CD14-positive monocyte (primary cell): ENCODE measurements around the gene SLC22A17. TPM values are rescaled to one million over a fixed set of nuclear protein-coding genes. Genes with fewer than 3 reads are reported as not detected.

Source experiments
- DNase-seq, 3 donors: peaks; one replicate each; pipeline ENCODE4 v3.0.0-alpha.2; 2011 to 2022
- H2AFZ ChIP-seq: 2 replicates; pipeline ENCODE4 v1.6.0; 2012; ENCODE audit warnings: mild to moderate bottlenecking, low read depth, low read length, inconsistent platforms; ENCODE audit not compliant: insufficient read depth, poor library complexity, severe bottlenecking
- H3K27ac ChIP-seq, 2 donors: 1 replicate in 1 of 2; 2 replicates in 1 of 2; pipeline ENCODE4 v1.5.1; 2012 to 2013; ENCODE audit warnings: low read length in 2 of 2, control low read depth in 1 of 2, inconsistent platforms in 1 of 2, low read depth in 1 of 2, mild to moderate bottlenecking in 1 of 2
- H3K27me3 ChIP-seq, 2 donors: one replicate each; pipeline versions ENCODE4 v1.6.0 to v1.6.1; 2011 to 2013; ENCODE audit warnings: low read length in 2 of 2; ENCODE audit not compliant: control insufficient read depth in 2 of 2, insufficient read depth in 2 of 2
- H3K36me3 ChIP-seq, 2 donors: replicated peaks in 1 of 2; 1 replicate in 1 of 2; 2 replicates in 1 of 2; pipeline versions ENCODE4 v1.5.1 to v1.6.1; 2012 to 2013; ENCODE audit warnings: low read length in 2 of 2, control low read depth in 1 of 2, inconsistent platforms in 1 of 2, mild to moderate bottlenecking in 1 of 2; ENCODE audit not compliant: insufficient read depth in 2 of 2, control insufficient read depth in 1 of 2
- H3K4me1 ChIP-seq, 2 donors: 1 replicate in 1 of 2; 2 replicates in 1 of 2; pipeline versions ENCODE4 v1.5.1 to v1.6.1; 2012 to 2013; ENCODE audit warnings: low read length in 2 of 2, control low read depth in 1 of 2, inconsistent platforms in 1 of 2, mild to moderate bottlenecking in 1 of 2, moderate library complexity in 1 of 2; ENCODE audit not compliant: insufficient read depth in 2 of 2, control insufficient read depth in 1 of 2
- H3K4me2 ChIP-seq: replicated peaks from 2 replicates; pipeline ENCODE3; 2012; ENCODE audit warnings: low read length, moderate library complexity, mild to moderate bottlenecking; ENCODE audit not compliant: poor library complexity, severe bottlenecking; ENCODE audit errors: extremely low read depth
- H3K4me3 ChIP-seq, 3 experiments: fragments of 200-600 bp in 1 of 3; sonication (generic) in 1 of 3; replicated peaks in 1 of 3; 1 replicate in 2 of 3; 2 replicates in 1 of 3; pipeline ENCODE4 v1.5.1; 2011 to 2013; ENCODE audit warnings: low read length in 3 of 3, mild to moderate bottlenecking in 3 of 3, control low read depth in 2 of 3, low read depth in 2 of 3, inconsistent platforms in 1 of 3, moderate library complexity in 1 of 3
- H3K79me2 ChIP-seq: 2 replicates; pipeline ENCODE4 v1.6.0; 2012; ENCODE audit warnings: mild to moderate bottlenecking, control low read depth, inconsistent platforms, low read length, moderate library complexity; ENCODE audit not compliant: insufficient read depth
- H3K9ac ChIP-seq: 2 replicates; pipeline ENCODE4 v1.6.0; 2017; ENCODE audit warnings: low read length, mild to moderate bottlenecking; ENCODE audit not compliant: insufficient read depth, poor library complexity, severe bottlenecking
- H3K9me3 ChIP-seq, 2 donors: replicated peaks in 1 of 2; 1 replicate in 1 of 2; 2 replicates in 1 of 2; pipeline versions ENCODE4 v1.5.1 to v1.6.1; 2012 to 2013; ENCODE audit warnings: low read length in 2 of 2, control low read depth in 1 of 2; ENCODE audit not compliant: control insufficient read depth in 1 of 2, insufficient read depth in 1 of 2
- H4K20me1 ChIP-seq: 2 replicates; pipeline ENCODE4 v1.6.0; 2012; ENCODE audit warnings: mild to moderate bottlenecking, low read length, control low read depth, moderate library complexity; ENCODE audit not compliant: insufficient read depth
- H3K27ac Mint-ChIP-seq, 7 donors: one replicate each; pipeline ENCODE4 v1.8.0; 2020; ENCODE audit warnings: mild to moderate bottlenecking in 7 of 7, mixed read lengths in 7 of 7, moderate library complexity in 6 of 7, inconsistent platforms in 2 of 7
- H3K27me3 Mint-ChIP-seq, 3 donors: one replicate each; pipeline ENCODE4 v1.8.0; 2021 to 2022; ENCODE audit warnings: low read depth in 3 of 3, mild to moderate bottlenecking in 3 of 3, mixed read lengths in 3 of 3, moderate library complexity in 3 of 3, inconsistent platforms in 1 of 3
- H3K36me3 Mint-ChIP-seq, 2 donors: one replicate each; pipeline ENCODE4 v1.8.0; 2020; ENCODE audit warnings: mixed read lengths in 2 of 2, inconsistent platforms in 1 of 2, mild to moderate bottlenecking in 1 of 2
- H3K4me1 Mint-ChIP-seq: one replicate; pipeline ENCODE4 v1.8.0; 2020; ENCODE audit warnings: mild to moderate bottlenecking, mixed read lengths
- H3K4me3 Mint-ChIP-seq, 2 donors: one replicate each; pipeline ENCODE4 v1.8.0; 2020; ENCODE audit warnings: mild to moderate bottlenecking in 2 of 2, mixed read lengths in 2 of 2, moderate library complexity in 1 of 2
- H3K9me3 Mint-ChIP-seq, 7 donors: one replicate each; pipeline ENCODE4 v1.8.0; 2020 to 2022; ENCODE audit warnings: mixed read lengths in 7 of 7, mild to moderate bottlenecking in 6 of 7, moderate library complexity in 6 of 7, inconsistent platforms in 2 of 7
- WGBS: methylation state at CpG from one replicate; pipeline ENCODE4 v1.1.5; 2013; ENCODE audit warnings: missing lambda C conversion rate; ENCODE audit not compliant: insufficient coverage; 5-methylcytosine and 5-hydroxymethylcytosine counted together
- intact Hi-C, 2 donors: fragments of 100-400 bp; cut with micrococcal nuclease; formaldehyde crosslinking; loops; one replicate each; pipeline versions ENCODE4 v1.15.0 to v1.15.1; 2023
- polyA plus RNA-seq, 3 donors: library from polyadenylated mRNA; depleted of rRNA in 1 of 3; unstranded in 2 of 3; stranded (reverse) in 1 of 3; fragments of 300-500 nt in 2 of 3; fragments of >200 nt in 1 of 3; fragmentation: Illumina TruSeq in 2 of 3; gene quantifications; 1 replicate in 2 of 3; 2 replicates in 1 of 3; pipeline ENCODE4 v1.2.3, GENCODE V29; 2012 to 2021
- TF ChIP-seq, protein P1 (sequence below): fragments of 200-600 bp; IDR thresholded peaks from one replicate; pipeline ENCODE4 v1.8.0; 2022; ENCODE audit warnings: antibody characterized with exemption, mild to moderate bottlenecking

The SLC22A17 gene
- polyA plus RNA-seq, 3 donors: not detected

DNA sequence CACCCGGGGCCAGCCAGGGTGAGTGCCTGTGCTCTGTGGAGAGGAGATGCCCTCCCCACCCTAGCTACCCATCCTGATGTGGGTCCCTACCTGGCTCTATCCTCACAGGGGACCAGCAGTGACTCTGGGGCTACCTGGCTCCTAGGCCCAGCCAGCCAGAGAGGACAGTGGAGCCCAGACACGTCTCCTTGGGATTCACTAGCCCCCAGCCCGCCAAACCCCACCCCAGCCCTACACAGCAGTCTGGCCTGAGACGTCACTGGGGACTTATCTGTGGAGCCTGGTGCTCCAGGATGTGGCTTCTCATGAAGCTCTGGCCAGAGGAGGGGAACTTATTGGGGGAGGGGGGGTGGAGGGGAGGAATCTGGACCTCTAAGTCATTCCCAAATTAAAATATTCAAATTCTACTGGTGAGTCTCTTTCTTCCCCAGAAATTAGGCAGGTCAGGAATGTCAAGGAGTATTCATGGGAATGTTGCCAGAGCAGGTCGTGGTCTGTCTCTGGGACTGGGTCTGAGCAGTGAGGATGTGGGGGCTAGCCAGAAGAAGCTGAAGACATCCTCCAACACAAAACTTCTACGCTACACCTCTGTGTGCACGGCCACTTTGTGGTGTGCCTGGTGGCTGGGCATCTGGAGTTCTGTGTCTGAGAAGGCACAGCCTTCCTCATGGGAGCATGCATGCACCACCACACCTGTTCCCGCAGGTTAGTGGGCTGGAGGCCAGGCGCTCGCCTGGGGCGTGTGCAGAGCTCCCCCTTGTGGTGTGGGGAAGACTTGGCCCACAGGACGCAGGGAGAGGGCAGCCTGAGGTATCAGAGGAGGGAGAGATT is 26.9 kb upstream of the SLC22A17 start:
- H3K9ac ChIP-seq: no peak overlapping the region
- intact Hi-C loops: loop anchor here in 1 of 2 donors (1.0 kb wide), 1 partner anchor 114 kb away; no protein-coding TSS in a partner anchor
- peaks cover 0 to 1% (median 0%) of the 10 kb centered on the region in 7 donors for H3K9me3 Mint-ChIP-seq
- H3K4me1 ChIP-seq: no peaks in the 10 kb centered on the region
- H4K20me1 ChIP-seq: no peaks in the 10 kb centered on the region
- DNase-seq: peak; percentile 27 to 41 (median 29)
- H3K4me3 Mint-ChIP-seq: no peak overlapping the region
- H3K4me1 Mint-ChIP-seq: no peaks in the 10 kb centered on the region
- H3K27ac Mint-ChIP-seq: no peak overlapping the region
- no peaks in the 10 kb centered on the region for H3K79me2 ChIP-seq
- H3K4me3 ChIP-seq: no peak overlapping the region
- no peak overlapping the region for H3K4me2 ChIP-seq
- H3K27ac ChIP-seq: no peak overlapping the region
- TF ChIP-seq, protein P1, sequence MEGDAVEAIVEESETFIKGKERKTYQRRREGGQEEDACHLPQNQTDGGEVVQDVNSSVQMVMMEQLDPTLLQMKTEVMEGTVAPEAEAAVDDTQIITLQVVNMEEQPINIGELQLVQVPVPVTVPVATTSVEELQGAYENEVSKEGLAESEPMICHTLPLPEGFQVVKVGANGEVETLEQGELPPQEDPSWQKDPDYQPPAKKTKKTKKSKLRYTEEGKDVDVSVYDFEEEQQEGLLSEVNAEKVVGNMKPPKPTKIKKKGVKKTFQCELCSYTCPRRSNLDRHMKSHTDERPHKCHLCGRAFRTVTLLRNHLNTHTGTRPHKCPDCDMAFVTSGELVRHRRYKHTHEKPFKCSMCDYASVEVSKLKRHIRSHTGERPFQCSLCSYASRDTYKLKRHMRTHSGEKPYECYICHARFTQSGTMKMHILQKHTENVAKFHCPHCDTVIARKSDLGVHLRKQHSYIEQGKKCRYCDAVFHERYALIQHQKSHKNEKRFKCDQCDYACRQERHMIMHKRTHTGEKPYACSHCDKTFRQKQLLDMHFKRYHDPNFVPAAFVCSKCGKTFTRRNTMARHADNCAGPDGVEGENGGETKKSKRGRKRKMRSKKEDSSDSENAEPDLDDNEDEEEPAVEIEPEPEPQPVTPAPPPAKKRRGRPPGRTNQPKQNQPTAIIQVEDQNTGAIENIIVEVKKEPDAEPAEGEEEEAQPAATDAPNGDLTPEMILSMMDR: peak; percentile 95
- no CpG with 5 or more reads among the region's 12 CpGs for WGBS
- no peaks in the 10 kb centered on the region for H3K27me3 ChIP-seq
- H2AFZ ChIP-seq: no peak overlapping the region
- no peaks in the 10 kb centered on the region for H3K36me3 ChIP-seq
- peaks cover 3 to 13% (median 10%) of the 10 kb centered on the region in 3 donors for H3K27me3 Mint-ChIP-seq
- H3K36me3 Mint-ChIP-seq: no peaks in the 10 kb centered on the region
- no peaks in the 10 kb centered on the region for H3K9me3 ChIP-seq

DNA sequence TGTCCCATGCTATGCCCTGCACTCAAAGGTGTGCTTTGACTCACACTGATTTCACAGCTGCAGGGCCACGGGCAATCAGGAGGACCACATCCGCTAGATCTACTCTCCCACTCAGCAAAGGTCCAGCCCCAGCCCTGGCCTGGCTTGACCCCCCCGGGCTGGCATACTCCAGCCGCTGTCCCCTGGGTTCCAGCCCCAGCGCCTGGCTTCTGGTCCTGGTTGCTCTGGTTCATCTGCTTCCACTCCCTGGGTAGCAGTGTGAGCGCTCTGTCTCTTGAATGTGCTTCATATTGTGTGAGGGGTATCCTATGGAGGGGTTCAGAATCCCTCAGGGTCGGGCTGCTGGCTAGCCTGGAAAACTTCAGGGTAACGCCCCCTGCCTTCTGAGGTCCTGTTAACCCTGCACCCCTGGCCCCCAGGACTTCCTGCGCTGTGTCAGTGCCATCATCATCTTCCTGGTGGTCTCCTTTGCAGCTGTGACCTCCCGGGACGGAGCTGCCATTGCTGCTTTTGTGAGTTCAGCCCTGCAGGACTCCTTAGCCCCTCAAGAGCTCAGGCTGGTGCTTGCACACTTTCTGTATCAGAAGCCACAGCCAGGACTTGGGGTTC is 26.0 kb upstream of the SLC22A17 start:
- Histone ChIP-seq H3K36me3 (no peaks in the 10 kb centered on the region), H3K27ac (no peak overlapping the region), H3K27me3 (no peaks in the 10 kb centered on the region), H3K4me3 (no peak overlapping the region), H2AFZ (no peak overlapping the region), H3K4me2 (no peak overlapping the region), H4K20me1 (no peaks in the 10 kb centered on the region), H3K79me2 (no peaks in the 10 kb centered on the region), H3K9me3 (no peaks in the 10 kb centered on the region), H3K9ac (no peak overlapping the region), H3K4me1 (no peaks in the 10 kb centered on the region)
- 91% methylated on average over 11 of the region's 11 CpGs for WGBS
- Mint-ChIP-seq H3K4me3 (no peak overlapping the region), H3K36me3 (no peaks in the 10 kb centered on the region), H3K27me3 (peaks cover 3 to 13% (median 10%) of the 10 kb centered on the region in 3 donors), H3K27ac (no peak overlapping the region), H3K4me1 (no peaks in the 10 kb centered on the region), H3K9me3 (peaks cover 0 to 1% (median 0%) of the 10 kb centered on the region in 7 donors)
- DNase-seq: no peak
- intact Hi-C loops: no loop called here
- TF ChIP-seq, protein P1: no peak
